ENCODE results near the gene NHSL1. TPM values are rescaled to one million over a fixed set of nuclear protein-coding genes. Genes with fewer than 3 reads are reported as not detected.

Gene NHSL1
- total and polyA plus RNA-seq, 9 of the 15 experiments (the other 6 are each of a cell fraction or from before 2014, with no cell fraction given) = 0.09 to 0.20 TPM; not detected in 7

- DNase-seq (ENCODE audit: extremely low read depth in 1 of 4, low spot score in 3 of 4) = no peak
- ATAC-seq = no peak
- in situ Hi-C loops (cut with MboI) = no loop called here
- Histone ChIP-seq H3K9me3 (replicated peaks; ENCODE audit: control insufficient read depth, insufficient read depth, low read depth, low read length) (no peaks in the 10 kb centered on the region), H3K9me1 (ENCODE audit: control insufficient read depth, insufficient read depth, low read length) (no peaks in the 10 kb centered on the region), H3K4me2 (ENCODE audit: insufficient read depth, low read length) (no peak overlapping the region), H3K27ac (ENCODE audit: extremely low read depth, low read depth, low read length) (no peak overlapping the region), H3K4me3 (no peak overlapping the region), H3K36me3 (ENCODE audit: control insufficient read depth, insufficient read depth, low read length) (no peaks in the 10 kb centered on the region), H3K9ac (ENCODE audit: insufficient read depth in 1 of 2, low read depth in 2 of 2, low read length in 2 of 2) (no peak overlapping the region), H3K27me3 (ENCODE audit: control insufficient read depth in 2 of 2, insufficient read depth in 2 of 2, low read length in 2 of 2) (peaks cover 0 to 11% of the 10 kb centered on the region in 2 experiments; a peak in 3 of 5 replicates), H3K4me1 (replicated peaks in 1 of 2; ENCODE audit: control insufficient read depth in 2 of 2, insufficient read depth in 2 of 2, low read length in 2 of 2) (no peaks in the 10 kb centered on the region), H3K79me2 (ENCODE audit: control insufficient read depth, insufficient read depth, low read length) (no peaks in the 10 kb centered on the region), H4K20me1 (replicated peaks; ENCODE audit: control insufficient read depth, insufficient read depth, low read length) (no peaks in the 10 kb centered on the region), H2AFZ (ENCODE audit: low read depth, low read length) (no peak overlapping the region)
- BruUV-seq (replicated peaks) = no TSS peak
- CTCF ChIA-PET (ENCODE audit: low intra/inter-chr PET ratio) = no interaction called here
- intact Hi-C loops (cut with micrococcal nuclease) = no loop called here
- no peak for FAIRE-seq
- 1% methylated on average over 8 of the region's 8 CpGs for WGBS (ENCODE audit: insufficient coverage, low coverage, missing lambda C conversion rate)
- POLR2A ChIA-PET = interaction anchor here (0.6 to 1.2 kb wide), 3 partner anchors 9 to 500 kb away, joined by 3 to 5 read pairs (median 3); no protein-coding TSS in a partner anchor
- TF ChIP-seq MYC (IDR thresholded peaks at IDR 0.05; ENCODE audit: low read depth, low read length) (no peak), MYC (CRISPR knock-in tag; IDR thresholded peaks at IDR 0.05; ENCODE audit: borderline replicate concordance, low read depth) (no peak), NONO (IDR thresholded peaks at IDR 0.05; ENCODE audit: low read depth in 2 of 2, low read length in 1 of 2) (no peak)
Measured at GRCh38 chr6:138527411-138528088, 28.3 kb upstream of the NHSL1 start.

- Histone ChIP-seq H3K4me1 (replicated peaks in 1 of 2; ENCODE audit: control insufficient read depth in 2 of 2, insufficient read depth in 2 of 2, low read length in 2 of 2) (no peaks in the 10 kb centered on the region), H3K9ac (ENCODE audit: insufficient read depth in 1 of 2, low read depth in 2 of 2, low read length in 2 of 2) (no peak overlapping the region), H3K4me3 (no peak overlapping the region), H3K27ac (ENCODE audit: extremely low read depth, low read depth, low read length) (no peak overlapping the region), H3K79me2 (ENCODE audit: control insufficient read depth, insufficient read depth, low read length) (no peaks in the 10 kb centered on the region), H4K20me1 (replicated peaks; ENCODE audit: control insufficient read depth, insufficient read depth, low read length) (no peaks in the 10 kb centered on the region), H3K27me3 (ENCODE audit: control insufficient read depth in 2 of 2, insufficient read depth in 2 of 2, low read length in 2 of 2) (peaks cover 0 to 11% of the 10 kb centered on the region in 2 experiments; a peak in 3 of 5 replicates), H3K9me1 (ENCODE audit: control insufficient read depth, insufficient read depth, low read length) (no peaks in the 10 kb centered on the region), H2AFZ (ENCODE audit: low read depth, low read length) (no peak overlapping the region), H3K36me3 (ENCODE audit: control insufficient read depth, insufficient read depth, low read length) (no peaks in the 10 kb centered on the region), H3K4me2 (ENCODE audit: insufficient read depth, low read length) (no peak overlapping the region), H3K9me3 (replicated peaks; ENCODE audit: control insufficient read depth, insufficient read depth, low read depth, low read length) (no peaks in the 10 kb centered on the region)
- DNase-seq (ENCODE audit: extremely low read depth in 1 of 4, low spot score in 3 of 4) (no peak), ATAC-seq (no peak), FAIRE-seq (no peak)
- no TSS peak for BruUV-seq (replicated peaks)
- CTCF ChIA-PET (ENCODE audit: low intra/inter-chr PET ratio) = no interaction called here
- intact Hi-C loops (cut with micrococcal nuclease) = no loop called here
- in situ Hi-C loops (cut with MboI) = no loop called here
- POLR2A ChIA-PET = interaction anchor here (0.6 to 1.2 kb wide), 2 partner anchors 12 to 500 kb away, joined by 3 to 5 read pairs; no protein-coding TSS in a partner anchor
- WGBS (ENCODE audit: insufficient coverage, low coverage, missing lambda C conversion rate) = 0% methylated on average over 11 of the region's 11 CpGs
- TF ChIP-seq HMGN3 (IDR thresholded peaks at IDR 0.05; ENCODE audit: borderline replicate concordance, extremely low read depth, insufficient read length, low read depth, low read length) (no peak), USF1 (CRISPR knock-in tag; IDR thresholded peaks at IDR 0.05) (no peak), TOE1 (IDR thresholded peaks at IDR 0.05; ENCODE audit: borderline replicate concordance) (no peak), TOE1 (CRISPR knock-in tag; IDR thresholded peaks at IDR 0.05; ENCODE audit: borderline replicate concordance, low read depth) (no peak), MTA1 (IDR thresholded peaks at IDR 0.05; ENCODE audit: borderline replicate concordance) (no peak), RFX7 (CRISPR knock-in tag; IDR thresholded peaks at IDR 0.05) (no peak), GTF3C2 (IDR thresholded peaks at IDR 0.05; ENCODE audit: borderline replicate concordance, extremely low read depth, insufficient read length) (no peak), JUNB (CRISPR knock-in tag; conservative IDR thresholded peaks at IDR 0.05) (no peak)
Measured at GRCh38 chr6:138526822-138527235, 27.5 kb upstream of the NHSL1 start.

Data from K562 (cell line).